ENCODE results near the gene KIF21A.

Gene KIF21A

GRCh38 chr12:39343665-39344064, 99.3 kb downstream of the KIF21A start:
- no peak for TF ChIP-seq SIN3A (IDR thresholded peaks at IDR 0.05; ENCODE audit: borderline replicate concordance, insufficient read depth, low read length)

GRCh38 chr12:39341761-39342160, 101.2 kb downstream of the KIF21A start:
- TF ChIP-seq REST (IDR thresholded peaks at IDR 0.05; ENCODE audit: insufficient read depth in 1 of 2, low read depth in 2 of 2, low read length in 2 of 2) (no peak), TAF1 (IDR thresholded peaks at IDR 0.05; ENCODE audit: borderline replicate concordance, insufficient read depth, low read length) (no peak), FOXP2 (optimal IDR thresholded peaks at IDR 0.05; ENCODE audit: borderline replicate concordance, extremely low read depth, extremely low read length, insufficient read depth) (no peak), SIN3A (IDR thresholded peaks at IDR 0.05; ENCODE audit: borderline replicate concordance, insufficient read depth, low read length) (no peak), POLR2AphosphoS5 (IDR thresholded peaks at IDR 0.05; ENCODE audit: low read depth, low read length) (no peak)

GRCh38 chr12:39341179-39341578, 101.7 kb downstream of the KIF21A start:
- TF ChIP-seq REST (IDR thresholded peaks at IDR 0.05; ENCODE audit: insufficient read depth in 1 of 2, low read depth in 2 of 2, low read length in 2 of 2) (no peak), SIN3A (IDR thresholded peaks at IDR 0.05; ENCODE audit: borderline replicate concordance, insufficient read depth, low read length) (no peak), FOXP2 (optimal IDR thresholded peaks at IDR 0.05; ENCODE audit: borderline replicate concordance, extremely low read depth, extremely low read length, insufficient read depth) (no peak), TAF1 (IDR thresholded peaks at IDR 0.05; ENCODE audit: borderline replicate concordance, insufficient read depth, low read length) (no peak), POLR2AphosphoS5 (IDR thresholded peaks at IDR 0.05; ENCODE audit: low read depth, low read length) (no peak)

DNA sequence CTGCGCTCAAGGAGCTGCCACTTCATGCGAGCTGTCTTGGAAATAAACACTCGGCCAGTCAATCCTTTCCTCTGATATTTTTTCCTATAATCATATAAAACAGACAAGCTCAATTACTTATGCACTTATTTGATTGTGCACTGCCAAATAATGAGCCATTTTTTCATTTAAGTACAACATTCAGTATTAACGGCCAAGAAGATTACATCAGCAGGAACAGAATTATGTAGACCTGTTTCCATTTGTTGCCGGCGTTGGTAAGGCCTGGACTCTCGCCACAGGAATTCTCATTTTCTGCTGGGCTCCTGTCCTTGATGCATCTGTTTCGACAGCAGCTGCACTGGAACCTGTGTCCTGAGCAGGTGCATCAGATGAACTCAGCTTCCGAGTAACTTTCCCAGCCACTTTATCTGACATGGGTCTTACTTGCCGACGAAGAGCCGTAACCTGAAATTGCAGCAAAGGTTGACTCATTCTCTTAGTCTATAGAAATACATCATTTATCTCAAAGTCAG, 110.2 kb downstream of the KIF21A start:
- no peak for TF ChIP-seq REST (IDR thresholded peaks at IDR 0.05; ENCODE audit: insufficient read depth in 1 of 2, low read depth in 2 of 2, low read length in 2 of 2)
- TF ChIP-seq SIN3A (IDR thresholded peaks at IDR 0.05; ENCODE audit: borderline replicate concordance, insufficient read depth, low read length), result no peak
- no peak for TF ChIP-seq TAF1 (IDR thresholded peaks at IDR 0.05; ENCODE audit: borderline replicate concordance, insufficient read depth, low read length)
- TF ChIP-seq POLR2AphosphoS5 (IDR thresholded peaks at IDR 0.05; ENCODE audit: low read depth, low read length), result no peak
- no peak for TF ChIP-seq FOXP2 (optimal IDR thresholded peaks at IDR 0.05; ENCODE audit: borderline replicate concordance, extremely low read depth, extremely low read length, insufficient read depth)

DNA sequence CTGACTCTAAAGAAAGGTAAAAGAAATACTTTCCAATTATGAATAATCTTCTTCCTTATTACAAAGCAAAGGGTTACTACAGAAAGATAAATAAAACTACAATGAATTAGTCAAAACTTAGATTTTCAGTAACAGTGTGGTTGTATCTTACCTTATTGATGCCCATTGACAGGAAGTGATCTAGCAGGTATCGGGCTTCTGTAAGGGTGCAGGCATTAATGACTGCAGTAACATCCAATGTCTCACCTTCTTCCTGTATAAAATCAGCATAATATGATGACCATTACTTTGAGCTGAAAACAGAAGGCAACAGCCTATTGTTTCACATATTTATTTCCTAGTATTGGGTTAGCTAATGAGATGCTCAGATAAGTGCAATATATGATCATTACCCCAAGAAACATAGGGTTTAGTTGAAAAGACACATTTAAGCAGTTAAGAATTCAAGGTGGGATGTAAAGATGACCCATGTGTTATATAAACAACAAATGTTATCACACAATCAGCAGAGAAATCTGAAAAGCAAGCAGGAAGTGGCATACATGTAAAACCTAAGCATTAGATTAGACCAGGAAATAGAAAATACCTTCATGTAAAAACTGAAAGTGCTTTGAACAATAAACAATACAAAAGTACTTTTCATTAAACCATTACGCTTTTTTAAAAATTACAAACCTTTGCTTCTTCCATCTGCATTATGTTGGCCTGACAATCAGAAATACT, 111.2 kb downstream of the KIF21A start:
- TF ChIP-seq FOXP2 (optimal IDR thresholded peaks at IDR 0.05; ENCODE audit: borderline replicate concordance, extremely low read depth, extremely low read length, insufficient read depth), result no peak
- TF ChIP-seq REST (IDR thresholded peaks at IDR 0.05; ENCODE audit: insufficient read depth in 1 of 2, low read depth in 2 of 2, low read length in 2 of 2), result no peak
- TF ChIP-seq TAF1 (IDR thresholded peaks at IDR 0.05; ENCODE audit: borderline replicate concordance, insufficient read depth, low read length), result no peak
- no peak for TF ChIP-seq SIN3A (IDR thresholded peaks at IDR 0.05; ENCODE audit: borderline replicate concordance, insufficient read depth, low read length)
- TF ChIP-seq POLR2AphosphoS5 (IDR thresholded peaks at IDR 0.05; ENCODE audit: low read depth, low read length), result no peak
